Naive thymus-derived CD4-positive, alpha-beta T cell (primary cell): ENCODE measurements around the gene KSR1. TPM values are rescaled to one million over a fixed set of nuclear protein-coding genes. Genes with fewer than 3 reads are reported as not detected.
A peak's percentile ranks its signal among the peaks of the same experiment; 100 is the strongest.

Source experiments
- ATAC-seq: fragments of 150-1000 bp; cut with Tn5 transposase; 2 replicates; pipeline ENCODE4 v1.10.0; 2021; ENCODE audit warnings: mild to moderate bottlenecking, moderate library complexity
- CTCF ChIA-PET: fragments of 350-600 bp; sonication (Branson Sonifier 250); formaldehyde crosslinking; loops from one replicate; lab custom pipeline; 2021; ENCODE audit warnings: antibody characterized with exemption; lab: Charles Lee
- POLR2A ChIA-PET: fragments of 350-600 bp; sonication (Branson Sonifier 250); formaldehyde crosslinking; loops from one replicate; lab custom pipeline; 2021; ENCODE audit warnings: antibody characterized with exemption, inconsistent platforms; lab: Charles Lee
- DNase-seq, 9 donors: peaks; one replicate each; pipeline versions ENCODE4 v3.0.0 to v3.0.0-alpha.2; 2020 to 2022; ENCODE audit warnings: mixed read lengths in 1 of 9
- H3K27ac ChIP-seq: one replicate; pipeline ENCODE4 v1.7.0; 2013; ENCODE audit warnings: mild to moderate bottlenecking, low read depth, low read length, moderate library complexity
- H3K27me3 ChIP-seq, 2 donors: one replicate each; pipeline ENCODE4 v1.7.0; 2013; ENCODE audit warnings: low read length in 2 of 2, mild to moderate bottlenecking in 2 of 2, moderate library complexity in 2 of 2; ENCODE audit not compliant: control insufficient read depth in 2 of 2, insufficient read depth in 2 of 2
- H3K36me3 ChIP-seq, 3 experiments: 1 replicate in 2 of 3; 2 replicates in 1 of 3; pipeline ENCODE4 v1.7.0; 2013; ENCODE audit warnings: low read length in 3 of 3, mild to moderate bottlenecking in 3 of 3, moderate library complexity in 1 of 3; ENCODE audit not compliant: insufficient read depth in 3 of 3, control insufficient read depth in 2 of 3
- H3K4me1 ChIP-seq, 2 donors: one replicate each; pipeline ENCODE4 v1.7.0; 2013; ENCODE audit warnings: low read length in 2 of 2, mild to moderate bottlenecking in 2 of 2, moderate library complexity in 1 of 2; ENCODE audit not compliant: control insufficient read depth in 2 of 2, insufficient read depth in 2 of 2
- H3K4me3 ChIP-seq: 2 replicates; pipeline ENCODE4 v1.7.0; 2013; ENCODE audit warnings: mild to moderate bottlenecking, low read length
- H3K9me3 ChIP-seq, 3 experiments: 1 replicate in 2 of 3; 2 replicates in 1 of 3; pipeline ENCODE4 v1.7.0; 2013; ENCODE audit warnings: low read length in 3 of 3; ENCODE audit not compliant: control insufficient read depth in 2 of 3
- H3K27ac Mint-ChIP-seq, 9 donors: one replicate each; pipeline ENCODE4 v1.8.0; 2020 to 2022; ENCODE audit warnings: mixed read lengths in 9 of 9, mild to moderate bottlenecking in 8 of 9, moderate library complexity in 5 of 9, inconsistent platforms in 2 of 9
- H3K27me3 Mint-ChIP-seq, 5 donors: one replicate each; pipeline ENCODE4 v1.8.0; 2021 to 2022; ENCODE audit warnings: mixed read lengths in 5 of 5, mild to moderate bottlenecking in 1 of 5
- H3K36me3 Mint-ChIP-seq, 5 donors: one replicate each; pipeline ENCODE4 v1.8.0; 2020 to 2022; ENCODE audit warnings: mixed read lengths in 5 of 5, mild to moderate bottlenecking in 3 of 5, inconsistent platforms in 1 of 5
- H3K4me1 Mint-ChIP-seq, 7 donors: one replicate each; pipeline ENCODE4 v1.8.0; 2020 to 2022; ENCODE audit warnings: mixed read lengths in 7 of 7, mild to moderate bottlenecking in 3 of 7, inconsistent platforms in 1 of 7
- H3K4me3 Mint-ChIP-seq, 10 donors: one replicate each; pipeline ENCODE4 v1.8.0; 2020 to 2022; ENCODE audit warnings: mild to moderate bottlenecking in 10 of 10, mixed read lengths in 10 of 10, moderate library complexity in 6 of 10, inconsistent platforms in 2 of 10
- H3K9me3 Mint-ChIP-seq, 11 donors: one replicate each; pipeline ENCODE4 v1.8.0; 2020 to 2022; ENCODE audit warnings: mixed read lengths in 11 of 11, mild to moderate bottlenecking in 4 of 11, inconsistent platforms in 1 of 11, moderate library complexity in 1 of 11
- intact Hi-C, 2 donors: fragments of 100-400 bp; cut with micrococcal nuclease; formaldehyde crosslinking; loops; one replicate each; pipeline ENCODE4 v1.15.1; 2023
- polyA plus RNA-seq, 2 donors: library from polyadenylated mRNA; unstranded; fragments of 300-500 nt; fragmentation: Illumina TruSeq; gene quantifications; one replicate each; pipeline ENCODE4 v1.2.3, GENCODE V29; 2021
- total RNA-seq, 6 experiments: library from RNA in 5 of 6; stranded (reverse) in 5 of 6; gene quantifications; 1 replicate in 5 of 6; 2 replicates in 1 of 6; pipeline ENCODE4 v1.2.3 and lab custom pipeline; 2021 to 2026

The KSR1 gene
- total and polyA plus RNA-seq, 7 experiments from 2014 or later: 0.52 to 96.4 (median 23.3) TPM

- Histone ChIP-seq H3K4me3 (no peak overlapping the region), H3K36me3 (no peaks in the 10 kb centered on the region), H3K9me3 (no peaks in the 10 kb centered on the region), H3K27ac (no peak overlapping the region), H3K27me3 (no peaks in the 10 kb centered on the region), H3K4me1 (no peaks in the 10 kb centered on the region)
- peaks cover 0 to 60% (median 4%) of the 10 kb centered on the region in 7 donors for H3K4me1 Mint-ChIP-seq
- H3K27ac Mint-ChIP-seq: peak overlapping the region in 2 of 9 donors; percentile 85 to 91
- peaks cover 0 to 16% (median 4%) of the 10 kb centered on the region in 5 donors for H3K36me3 Mint-ChIP-seq
- intact Hi-C loops: loop anchor here in 1 of 2 donors (2.0 kb wide), 1 partner anchor 35 kb away; no protein-coding TSS in a partner anchor
- DNase-seq (no peak), ATAC-seq (no peak)
- H3K4me3 Mint-ChIP-seq: peak overlapping the region in 1 of 10 donors; percentile 46
- ChIA-PET POLR2A (interaction anchor here (0.6 kb wide), 1 partner anchor 19 kb away, joined by 3 read pairs; no protein-coding TSS in a partner anchor), CTCF (interaction anchor here (0.6 kb wide), 1 partner anchor 343 kb away, joined by 3 read pairs; no protein-coding TSS in a partner anchor)
- no peaks in the 10 kb centered on the region for H3K9me3 Mint-ChIP-seq
- no peaks in the 10 kb centered on the region for H3K27me3 Mint-ChIP-seq
Observed at GRCh38 chr17:27579897-27580321, 123.7 kb downstream of the KSR1 start.

DNA sequence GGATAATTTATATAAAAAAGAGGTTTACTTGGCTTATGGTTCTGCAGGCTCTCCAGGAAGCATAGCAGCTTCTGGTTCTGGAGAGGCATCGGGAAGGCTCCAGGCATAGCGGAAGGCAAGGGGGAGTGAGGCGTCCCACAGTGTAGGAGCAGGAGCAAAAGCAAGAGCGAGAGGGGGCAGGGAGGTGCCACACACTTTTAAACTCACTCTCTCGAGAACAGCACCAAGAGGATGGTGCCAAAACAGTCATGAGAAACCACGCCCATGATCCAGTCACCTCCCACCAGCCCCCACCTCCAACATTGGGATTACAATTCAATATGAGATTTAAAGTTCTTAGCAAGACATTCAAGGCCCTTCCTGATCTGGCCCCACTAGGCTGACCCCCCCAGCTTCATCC is 124.8 kb downstream of the KSR1 start:
- H3K27me3 ChIP-seq: no peaks in the 10 kb centered on the region
- no peaks in the 10 kb centered on the region for H3K27me3 Mint-ChIP-seq
- H3K9me3 Mint-ChIP-seq: no peaks in the 10 kb centered on the region
- intact Hi-C loops: no loop called here
- no peak overlapping the region for H3K27ac ChIP-seq
- no peak overlapping the region for H3K4me3 ChIP-seq
- no peak overlapping the region for H3K4me3 Mint-ChIP-seq
- ChIA-PET CTCF (interaction anchor here (1.2 kb wide), 1 partner anchor 125 kb away, joined by 3 read pairs; no protein-coding TSS in a partner anchor), POLR2A (no interaction called here)
- no peaks in the 10 kb centered on the region for H3K4me1 ChIP-seq
- DNase-seq (no peak), ATAC-seq (no peak)
- no peaks in the 10 kb centered on the region for H3K9me3 ChIP-seq
- H3K36me3 Mint-ChIP-seq: peaks cover 0 to 21% (median 5%) of the 10 kb centered on the region in 5 donors
- peaks cover 0 to 49% (median 3%) of the 10 kb centered on the region in 7 donors for H3K4me1 Mint-ChIP-seq
- H3K36me3 ChIP-seq: peaks cover 0 to 7% (median 0%) of the 10 kb centered on the region in 3 experiments
- H3K27ac Mint-ChIP-seq: peak overlapping the region in 1 of 9 donors; percentile 67

- H3K36me3 Mint-ChIP-seq: peaks cover 0 to 21% (median 5%) of the 10 kb centered on the region in 5 donors
- H3K27ac Mint-ChIP-seq: no peak overlapping the region
Observed at GRCh38 chr17:27582696-27583095, 126.4 kb downstream of the KSR1 start.

GRCh38 chr17:27585153-27585681 is 129.0 kb downstream of the KSR1 start:
- no peak for DNase-seq
- Mint-ChIP-seq H3K27ac (no peak overlapping the region), H3K9me3 (no peaks in the 10 kb centered on the region), H3K27me3 (no peaks in the 10 kb centered on the region), H3K36me3 (peaks cover 0 to 21% (median 8%) of the 10 kb centered on the region in 5 donors), H3K4me1 (peaks cover 0 to 17% (median 0%) of the 10 kb centered on the region in 7 donors), H3K4me3 (no peak overlapping the region)
- ATAC-seq: no peak
- ChIA-PET CTCF (no interaction called here), POLR2A (no interaction called here)
- intact Hi-C loops: no loop called here
- Histone ChIP-seq H3K9me3 (no peaks in the 10 kb centered on the region), H3K27ac (no peak overlapping the region), H3K27me3 (no peaks in the 10 kb centered on the region), H3K4me3 (no peak overlapping the region), H3K36me3 (peaks cover 0 to 7% (median 0%) of the 10 kb centered on the region in 3 experiments), H3K4me1 (no peaks in the 10 kb centered on the region)

More at GRCh38 chr17:27582696-27583095, 126.4 kb downstream of the KSR1 start:
- ATAC-seq (no peak), DNase-seq (no peak)
- Mint-ChIP-seq H3K27me3 (no peaks in the 10 kb centered on the region), H3K4me1 (peaks cover 0 to 39% (median 3%) of the 10 kb centered on the region in 7 donors), H3K9me3 (no peaks in the 10 kb centered on the region), H3K4me3 (no peak overlapping the region)
- POLR2A ChIA-PET: no interaction called here
- no peaks in the 10 kb centered on the region for H3K4me1 ChIP-seq
- intact Hi-C loops: no loop called here
- H3K36me3 ChIP-seq: peaks cover 0 to 7% (median 0%) of the 10 kb centered on the region in 3 experiments
- no peaks in the 10 kb centered on the region for H3K9me3 ChIP-seq
- no peak overlapping the region for H3K4me3 ChIP-seq
- H3K27ac ChIP-seq: no peak overlapping the region
- no peaks in the 10 kb centered on the region for H3K27me3 ChIP-seq
- CTCF ChIA-PET: no interaction called here

DNA sequence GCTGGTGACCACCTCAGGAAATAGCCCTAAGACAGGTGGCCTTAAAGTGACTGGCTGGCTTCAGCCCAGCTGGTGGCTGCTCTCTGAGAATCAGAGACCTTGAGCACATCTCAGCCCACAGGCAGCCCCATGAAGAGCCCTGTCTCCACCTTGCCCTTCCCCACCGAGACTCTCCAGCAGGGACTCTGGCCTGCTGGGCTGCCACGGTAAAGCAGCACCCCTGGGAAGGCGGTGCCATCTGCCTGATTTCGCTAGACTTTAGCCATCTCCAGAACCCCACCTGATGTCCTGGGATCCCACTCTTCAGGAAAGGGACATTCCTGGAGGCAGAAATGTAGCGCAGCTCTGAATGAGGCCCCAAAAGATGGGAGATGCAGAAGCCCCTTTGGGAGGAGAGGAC is 129.5 kb downstream of the KSR1 start:
- H3K4me3 ChIP-seq: no peak overlapping the region
- DNase-seq (no peak), ATAC-seq (no peak)
- H3K27ac Mint-ChIP-seq: no peak overlapping the region
- peaks cover 0 to 14% (median 0%) of the 10 kb centered on the region in 7 donors for H3K4me1 Mint-ChIP-seq
- H3K27me3 Mint-ChIP-seq: no peaks in the 10 kb centered on the region
- ChIA-PET POLR2A (no interaction called here), CTCF (no interaction called here)
- no peaks in the 10 kb centered on the region for H3K9me3 Mint-ChIP-seq
- no peaks in the 10 kb centered on the region for H3K9me3 ChIP-seq
- H3K27ac ChIP-seq: no peak overlapping the region
- H3K4me1 ChIP-seq: no peaks in the 10 kb centered on the region
- H3K36me3 ChIP-seq: peaks cover 0 to 11% (median 0%) of the 10 kb centered on the region in 3 experiments
- peaks cover 0 to 21% (median 8%) of the 10 kb centered on the region in 5 donors for H3K36me3 Mint-ChIP-seq
- no peak overlapping the region for H3K4me3 Mint-ChIP-seq
- no peaks in the 10 kb centered on the region for H3K27me3 ChIP-seq
- intact Hi-C loops: no loop called here

GRCh38 chr17:27586203-27586721 is 130.0 kb downstream of the KSR1 start:
- H3K4me1 Mint-ChIP-seq: peaks cover 0 to 10% (median 0%) of the 10 kb centered on the region in 7 donors
- Histone ChIP-seq H3K4me3 (no peak overlapping the region), H3K4me1 (no peaks in the 10 kb centered on the region), H3K27me3 (no peaks in the 10 kb centered on the region), H3K36me3 (peaks cover 0 to 11% (median 0%) of the 10 kb centered on the region in 3 experiments), H3K27ac (no peak overlapping the region), H3K9me3 (no peaks in the 10 kb centered on the region)
- H3K36me3 Mint-ChIP-seq: peaks cover 0 to 19% (median 8%) of the 10 kb centered on the region in 5 donors
- H3K27me3 Mint-ChIP-seq: no peaks in the 10 kb centered on the region
- no peak overlapping the region for H3K27ac Mint-ChIP-seq
- ATAC-seq: no peak
- DNase-seq: no peak
- no peak overlapping the region for H3K4me3 Mint-ChIP-seq
- CTCF ChIA-PET: no interaction called here
- intact Hi-C loops: no loop called here
- POLR2A ChIA-PET: no interaction called here
- H3K9me3 Mint-ChIP-seq: no peaks in the 10 kb centered on the region
